HG02973 (cell line): ENCODE measurements around the gene STAT1.
"Not testable (repeated sequence)": the region's sequence is repeated elsewhere in the genome, so short reads cannot be mapped to it uniquely, and the experiment has no call there.

Source experiments
- ATAC-seq: cut with Tn5 transposase; IDR thresholded peaks from one replicate; pipeline ENCODE4 v1.9.1; 2021; ENCODE audit warnings: moderate library complexity; ENCODE audit not compliant: unreplicated experiment

STAT1 gene

GRCh38 chr2:190965580-190966222 lies 48.3 kb downstream of the STAT1 start:
- ATAC-seq = no peak

GRCh38 chr2:190964170-190964795 lies 49.7 kb downstream of the STAT1 start:
- ATAC-seq = no peak

GRCh38 chr2:190963088-190963487 lies 50.9 kb downstream of the STAT1 start:
- no peak for ATAC-seq

GRCh38 chr2:190961918-190962487 lies 52.0 kb downstream of the STAT1 start:
- ATAC-seq = no peak

- ATAC-seq = not testable (repeated sequence)
These were observed 52.9 kb downstream of the STAT1 start for GRCh38 chr2:190961117-190961516.

- no peak for ATAC-seq
These were observed 53.8 kb downstream of the STAT1 start for GRCh38 chr2:190959911-190960788.

- ATAC-seq = no peak
These were observed 60.7 kb downstream of the STAT1 start for GRCh38 chr2:190953257-190953656.

- no peak for ATAC-seq
These were observed 63.4 kb downstream of the STAT1 start for GRCh38 chr2:190950566-190950991.

GRCh38 chr2:190948671-190949070 lies 65.3 kb downstream of the STAT1 start:
- no peak for ATAC-seq

- peak; percentile 70 for ATAC-seq
These were observed 66.2 kb downstream of the STAT1 start for GRCh38 chr2:190947711-190948251.

GRCh38 chr2:190947141-190947540 lies 66.8 kb downstream of the STAT1 start:
- ATAC-seq = no peak

GRCh38 chr2:190943706-190944105 lies 70.3 kb downstream of the STAT1 start:
- ATAC-seq = no peak

- ATAC-seq = no peak
These were observed 71.3 kb downstream of the STAT1 start for GRCh38 chr2:190942697-190943096.

- ATAC-seq = no peak
These were observed 72.4 kb downstream of the STAT1 start for GRCh38 chr2:190941571-190941970.

- ATAC-seq = no peak
These were observed 73.5 kb downstream of the STAT1 start for GRCh38 chr2:190940454-190940853.

GRCh38 chr2:190938771-190939335 lies 75.1 kb downstream of the STAT1 start:
- no peak for ATAC-seq

- ATAC-seq = no peak
These were observed 78.9 kb downstream of the STAT1 start for GRCh38 chr2:190935054-190935453.

- ATAC-seq = no peak
These were observed 80.6 kb downstream of the STAT1 start for GRCh38 chr2:190933361-190933760.

- ATAC-seq = no peak
These were observed 81.5 kb downstream of the STAT1 start for GRCh38 chr2:190932514-190932913.

GRCh38 chr2:190930411-190930810 lies 83.6 kb downstream of the STAT1 start:
- no peak for ATAC-seq

GRCh38 chr2:190929919-190930318 lies 84.1 kb downstream of the STAT1 start:
- ATAC-seq = no peak
